HG03196 (cell line): ENCODE measurements around the gene ULBP2.
"Not testable (repeated sequence)": the region's sequence is repeated elsewhere in the genome, so short reads cannot be mapped to it uniquely, and the experiment has no call there.

Experiments
- ATAC-seq: cut with Tn5 transposase; IDR thresholded peaks from one replicate; pipeline ENCODE4 v1.9.1; 2021; ENCODE audit not compliant: unreplicated experiment

Gene ULBP2

GRCh38 chr6:149948616-149949015 is 6.8 kb downstream of the ULBP2 start:
- ATAC-seq, result no peak

GRCh38 chr6:149950423-149950822 is 8.6 kb downstream of the ULBP2 start:
- no peak for ATAC-seq

GRCh38 chr6:149951096-149951495 is 9.3 kb downstream of the ULBP2 start:
- ATAC-seq, result no peak

GRCh38 chr6:149951626-149952025 is 9.8 kb downstream of the ULBP2 start:
- no peak for ATAC-seq

GRCh38 chr6:149953390-149953789 is 11.6 kb downstream of the ULBP2 start:
- ATAC-seq, result not testable (repeated sequence)

DNA sequence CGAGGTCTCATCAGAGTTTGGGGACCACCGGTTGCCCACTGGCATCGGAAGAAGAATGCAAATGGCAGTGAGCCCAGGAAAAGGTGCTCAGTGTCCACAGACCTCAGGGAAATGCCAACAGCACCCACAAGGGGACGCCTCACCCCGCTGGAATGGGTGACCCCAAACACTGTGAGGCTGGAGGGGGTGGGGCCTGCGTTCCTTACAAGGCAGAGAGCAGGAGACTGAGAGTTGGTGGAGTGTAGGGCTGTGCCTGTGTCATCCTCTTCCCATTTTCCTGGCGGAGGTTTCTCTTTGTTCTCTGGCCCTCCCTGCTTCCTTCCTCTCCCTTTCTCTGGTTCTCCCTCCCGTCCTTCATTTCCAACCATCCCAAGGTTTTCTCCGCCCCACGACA is 12.1 kb downstream of the ULBP2 start:
- ATAC-seq, result not testable (repeated sequence)

DNA sequence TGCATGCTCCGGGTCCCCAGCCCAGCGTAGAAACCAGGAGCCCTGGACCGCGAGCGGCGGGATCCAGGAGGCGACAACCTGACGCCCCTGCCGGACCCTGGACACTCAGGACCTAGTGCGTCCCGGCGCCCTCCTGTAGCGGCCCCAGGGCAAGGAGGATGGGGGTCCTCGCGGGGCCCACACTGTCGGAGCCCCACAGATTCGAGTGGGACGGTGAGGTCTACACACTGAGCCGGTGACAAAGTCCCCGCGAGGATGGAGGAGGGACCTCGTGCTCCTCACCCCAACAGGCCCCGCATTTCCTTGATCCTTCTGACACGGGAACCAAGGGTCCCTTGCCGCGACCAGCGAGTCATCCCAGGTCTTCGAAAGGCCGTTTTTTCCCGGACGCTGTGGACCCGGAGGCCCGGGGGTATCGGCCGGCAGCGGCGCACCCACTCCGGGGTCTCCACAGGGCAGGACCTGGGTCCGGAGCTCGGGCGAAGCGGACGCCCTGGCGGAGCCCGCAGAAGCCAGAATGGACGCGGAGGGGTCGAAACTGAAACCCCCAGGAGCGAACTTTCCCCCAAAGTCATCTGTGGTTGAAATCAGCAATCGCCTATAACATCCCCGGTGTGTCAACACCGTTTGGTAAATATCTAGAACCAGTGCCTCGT is 12.6 kb downstream of the ULBP2 start:
- not testable (repeated sequence) for ATAC-seq

GRCh38 chr6:149954984-149955653 is 13.3 kb downstream of the ULBP2 start:
- not testable (repeated sequence) for ATAC-seq

DNA sequence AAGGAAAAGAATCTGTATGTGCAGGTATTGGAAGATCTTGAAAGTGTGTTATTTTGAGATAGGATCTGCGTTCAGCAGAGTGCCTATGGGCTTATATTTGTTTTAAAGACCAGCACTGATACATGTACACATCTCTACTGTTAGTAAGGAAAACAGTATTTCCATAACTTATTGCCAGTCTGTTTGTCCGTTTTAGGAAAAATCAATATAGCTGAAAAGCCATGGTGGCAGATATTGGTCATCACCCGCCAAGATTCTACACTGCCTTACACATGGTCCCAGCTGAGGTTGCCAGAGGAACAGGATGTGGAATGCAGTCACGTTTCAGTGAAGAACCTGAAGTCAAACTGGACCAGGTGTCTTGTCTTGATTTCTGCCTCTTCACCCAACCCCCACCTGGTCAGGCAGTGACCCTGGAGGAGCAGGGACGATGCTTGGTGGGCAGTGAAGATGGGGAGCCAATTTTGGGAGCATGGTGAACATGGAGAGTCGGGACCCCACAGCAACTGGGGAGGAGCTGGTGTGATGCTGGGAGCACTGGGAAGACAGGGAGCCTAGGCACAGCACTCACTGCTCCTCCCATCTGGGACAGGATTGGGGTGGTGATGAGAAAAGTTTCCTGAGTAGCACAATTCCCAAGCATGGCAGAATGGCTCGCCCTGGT is 14.0 kb downstream of the ULBP2 start:
- ATAC-seq, result not testable (repeated sequence)

- not testable (repeated sequence) for ATAC-seq
These were observed 16.3 kb downstream of the ULBP2 start for GRCh38 chr6:149958124-149958523.

GRCh38 chr6:149959806-149960205 is 18.0 kb downstream of the ULBP2 start:
- not testable (repeated sequence) for ATAC-seq

GRCh38 chr6:149960488-149960887 is 18.7 kb downstream of the ULBP2 start:
- ATAC-seq, result no peak

- ATAC-seq, result no peak
These were observed 20.1 kb downstream of the ULBP2 start for GRCh38 chr6:149961728-149962425.

- no peak for ATAC-seq
These were observed 20.8 kb downstream of the ULBP2 start for GRCh38 chr6:149962461-149963211.

GRCh38 chr6:149963212-149963461 is 21.3 kb downstream of the ULBP2 start:
- no peak for ATAC-seq

GRCh38 chr6:149963462-149964307 is 21.9 kb downstream of the ULBP2 start, which contains the start of gene ULBP1:
ULBP1 (plus strand) TSS chr6:149963943; CDS start chr6:149964050, 107 bp downstream.
- peak; percentile 57 for ATAC-seq

DNA sequence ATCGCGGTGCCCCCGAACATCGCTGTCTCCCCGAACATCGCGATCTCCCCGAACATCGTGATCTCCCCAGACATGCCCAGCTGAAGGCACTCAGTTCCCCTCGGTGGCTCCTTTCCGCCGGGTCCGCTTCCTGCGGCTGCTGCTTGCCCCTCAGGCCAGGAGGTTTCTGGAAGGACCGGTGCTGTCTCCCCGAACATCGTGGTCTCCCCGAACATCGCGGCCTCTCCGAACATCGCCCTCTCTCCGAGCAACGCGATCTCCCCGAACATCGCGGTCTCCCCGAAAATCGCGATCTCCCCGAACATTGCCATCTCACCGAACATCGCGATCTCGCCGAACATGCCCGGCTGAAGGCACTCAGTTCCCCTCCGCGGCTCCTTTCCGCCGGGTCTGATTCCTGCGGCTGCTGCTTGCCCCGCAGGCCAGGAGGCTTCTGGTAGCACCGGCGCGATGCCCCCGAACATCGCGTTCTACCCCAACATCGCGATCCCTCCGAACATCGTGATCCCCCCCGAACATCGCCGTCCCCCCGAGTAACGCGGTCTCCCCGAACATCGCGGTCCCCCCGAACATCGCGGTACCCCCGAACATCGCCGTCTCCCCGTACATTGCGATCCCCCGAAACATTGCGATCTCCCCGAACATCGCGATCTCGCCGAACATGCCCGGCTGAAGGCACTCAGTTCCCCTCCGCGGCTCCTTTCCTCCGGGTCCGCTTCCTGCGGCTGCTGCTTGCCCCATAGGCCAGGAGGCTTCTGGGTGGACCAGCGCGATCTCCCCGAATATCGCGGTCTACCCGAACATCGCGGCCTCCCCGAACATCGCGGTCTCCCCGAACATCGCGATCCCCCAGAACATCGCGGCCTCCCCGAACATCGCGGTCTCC is 22.7 kb downstream of the ULBP2 start:
- no peak for ATAC-seq

GRCh38 chr6:149965194-149966020 is 23.6 kb downstream of the ULBP2 start:
- no peak for ATAC-seq
